K562 (cell line): ENCODE data around the gene PPM1M. TPM values are rescaled to one million over a fixed set of nuclear protein-coding genes. Genes with fewer than 3 reads are reported as not detected.
A peak's percentile ranks its signal among the peaks of the same experiment; 100 is the strongest.

Experiments
- ATAC-seq: fragments of 200-7000 bp; cut with Tn5 transposase; 3 replicates; pipeline ENCODE4 v1.9.1; 2020; ENCODE audit warnings: moderate library complexity
- BruUV-seq: library from RNA; stranded (reverse); fragments of 400-500 nt; replicated peaks from 2 replicates; lab custom pipeline; 2021; lab: Mats Ljungman, UMichigan
- CTCF ChIA-PET: fragments of 300-600 bp; formaldehyde crosslinking; extraction: SDS; loops from one replicate; lab custom pipeline; 2021; ENCODE audit warnings: low intra/inter-chr PET ratio; lab: Yijun Ruan, JAX
- POLR2A ChIA-PET: fragments of 300-600, 350-650 bp; sonication (Branson Sonifier 250); formaldehyde crosslinking; extraction: SDS; loops from one replicate; lab custom pipeline; 2021; ENCODE audit warnings: antibody characterized with exemption, inconsistent platforms; lab: Yijun Ruan, JAX
- DNase-seq, 4 experiments: peaks; one replicate each; pipeline versions ENCODE4 v3.0.0 to v3.0.0-alpha.2; 2011 to 2018; ENCODE audit warnings: low spot score in 3 of 4, mixed read lengths in 3 of 4; ENCODE audit errors: extremely low read depth in 1 of 4
- FAIRE-seq: peaks from 2 replicates; lab custom pipeline; 2011; peaks lifted over from hg19 to GRCh38; lab: Jason Lieb, UNC
- H2AFZ ChIP-seq: 2 replicates; pipeline ENCODE4 v1.6.0; 2011; ENCODE audit warnings: low read depth, low read length, control low read depth, inconsistent platforms
- H3K27ac ChIP-seq: fragments of 200-600 bp; 3 replicates; pipeline ENCODE4 v1.8.0; 2011; ENCODE audit warnings: low read depth, mild to moderate bottlenecking, control low read depth, inconsistent platforms, low read length, moderate library complexity, mixed read lengths; ENCODE audit errors: extremely low read depth
- H3K27me3 ChIP-seq, 2 experiments: fragments of 300-600 bp in 1 of 2; 2 replicates in 1 of 2; 3 replicates in 1 of 2; pipeline versions ENCODE4 v1.6.0 to v1.8.0; 2011; ENCODE audit warnings: inconsistent platforms in 2 of 2, low read length in 2 of 2, mild to moderate bottlenecking in 1 of 2, mixed read lengths in 1 of 2, moderate library complexity in 1 of 2; ENCODE audit not compliant: control insufficient read depth in 2 of 2, insufficient read depth in 2 of 2
- H3K36me3 ChIP-seq: fragments of 300-600 bp; 3 replicates; pipeline ENCODE4 v1.8.0; 2011; ENCODE audit warnings: mild to moderate bottlenecking, low read length, inconsistent platforms; ENCODE audit not compliant: control insufficient read depth, insufficient read depth
- H3K4me1 ChIP-seq, 2 experiments: fragments of 200-600 bp in 1 of 2; replicated peaks in 1 of 2; 2 replicates in 1 of 2; 3 replicates in 1 of 2; pipeline versions ENCODE4 v1.5.1 to v1.8.0; 2011; ENCODE audit warnings: inconsistent platforms in 2 of 2, low read length in 2 of 2, mild to moderate bottlenecking in 1 of 2, mixed read lengths in 1 of 2, moderate library complexity in 1 of 2; ENCODE audit not compliant: control insufficient read depth in 2 of 2, insufficient read depth in 2 of 2
- H3K4me2 ChIP-seq: 2 replicates; pipeline ENCODE4 v1.6.1; 2011; ENCODE audit warnings: low read length, control low read depth, inconsistent platforms, mixed read lengths; ENCODE audit not compliant: insufficient read depth
- H3K4me3 ChIP-seq: fragments of 200-600 bp; sonication (generic), shearing (Covaris generic); 2 replicates; pipeline ENCODE4 v1.5.1; 2016; ENCODE audit warnings: control low read depth, inconsistent platforms
- H3K79me2 ChIP-seq: fragments of 200-600 bp; 3 replicates; pipeline ENCODE4 v1.8.0; 2011; ENCODE audit warnings: low read length, inconsistent platforms; ENCODE audit not compliant: control insufficient read depth, insufficient read depth
- H3K9ac ChIP-seq, 2 experiments: 2 replicates each; pipeline versions ENCODE4 v1.6.0 to v1.6.1; 2011; ENCODE audit warnings: low read depth in 2 of 2, low read length in 2 of 2, control low read depth in 1 of 2, inconsistent platforms in 1 of 2, mild to moderate bottlenecking in 1 of 2, mixed read lengths in 1 of 2; ENCODE audit not compliant: insufficient read depth in 1 of 2
- H3K9me1 ChIP-seq: one replicate; pipeline ENCODE4 v1.6.0; 2011; ENCODE audit warnings: inconsistent platforms, mild to moderate bottlenecking, low read length, moderate library complexity; ENCODE audit not compliant: control insufficient read depth, insufficient read depth
- H3K9me3 ChIP-seq: replicated peaks from 2 replicates; pipeline ENCODE4 v1.5.1; 2011; ENCODE audit warnings: low read depth, low read length, inconsistent platforms; ENCODE audit not compliant: control insufficient read depth, insufficient read depth
- H4K20me1 ChIP-seq: replicated peaks from 2 replicates; pipeline ENCODE4 v1.6.1; 2011; ENCODE audit warnings: low read length, inconsistent platforms, mixed read lengths; ENCODE audit not compliant: control insufficient read depth, insufficient read depth
- ATF2 ChIP-seq: sonication (generic); formaldehyde crosslinking; IDR thresholded peaks from 2 replicates; pipeline ENCODE4 v1.8.1; 2022; ENCODE audit warnings: missing genetic modification reagents
- ZBTB33 ChIP-seq: sonication (generic); formaldehyde crosslinking; IDR thresholded peaks from 2 replicates; pipeline ENCODE4 v1.8.1; 2023; ENCODE audit warnings: mild to moderate bottlenecking, missing genetic modification reagents
- ZNF384 ChIP-seq: IDR thresholded peaks from 2 replicates; pipeline ENCODE4 v1.6.1; 2012; ENCODE audit warnings: low read depth, low read length, improper control_type of control experiment
- WGBS: fragments of 100-300 bp; shearing (Covaris generic); methylation state at CpG from one replicate; pipeline ENCODE4 v1.1.6; 2016; ENCODE audit warnings: low coverage, mixed read lengths; ENCODE audit not compliant: insufficient coverage; ENCODE audit errors: missing lambda C conversion rate; 5-methylcytosine and 5-hydroxymethylcytosine counted together
- in situ Hi-C: fragments of 300-500 bp; cut with MboI; formaldehyde crosslinking; loops from 4 replicates; pipeline ENCODE4 v1.15.0; 2018; ENCODE audit warnings: inconsistent platforms, mixed read lengths
- intact Hi-C: fragments of 100-400 bp; cut with micrococcal nuclease; formaldehyde crosslinking; loops from 2 replicates; pipeline ENCODE4 v1.14.2; 2022
- polyA plus RNA-seq, 8 experiments: library from polyadenylated mRNA; depleted of rRNA in 4 of 8; stranded (reverse) in 5 of 8; unstranded in 3 of 8; fragments of >200 nt; fragmentation: Nextera tagmentation in 2 of 8; fragmentation: Illumina TruSeq in 1 of 8; extraction: Ambion mirVana in 2 of 8; extraction: Trizol in 1 of 8; gene quantifications; 2 replicates each; pipeline versions ENCODE4 v1.2.1 to v1.2.3, GENCODE V29; 2011 to 2014; ENCODE audit warnings: inconsistent platforms in 1 of 8, missing spikeins in 1 of 8
- total RNA-seq, 7 experiments: library from RNA; depleted of rRNA in 6 of 7; stranded (reverse); fragments of >200 nt in 6 of 7; fragmentation: Illumina TruSeq in 2 of 7; extraction: Trizol in 2 of 7; gene quantifications; 2 replicates each; pipeline versions ENCODE4 v1.2.1 to v1.2.3, GENCODE V29; 2011 to 2021; ENCODE audit warnings: low replicate concordance in 1 of 7

Gene PPM1M
- total and polyA plus RNA-seq, 9 of the 15 experiments (the other 6 are each of a cell fraction or from before 2014, with no cell fraction given) = 1.4 to 9.2 (median 4.4) TPM

- H2AFZ ChIP-seq = no peak overlapping the region
- peak; percentile 40 for TF ChIP-seq ZNF384
- TF ChIP-seq ATF2 (CRISPR knock-in tag) = no peak
- TF ChIP-seq ZBTB33 (CRISPR knock-in tag) = peak; percentile 90
- H3K9ac ChIP-seq = no peak overlapping the region
- no TSS peak for BruUV-seq
- in situ Hi-C loops (no loop called here), intact Hi-C loops (no loop called here)
- peaks cover 72% of the 10 kb centered on the region for H3K79me2 ChIP-seq
- ChIA-PET POLR2A (no interaction called here), CTCF (interaction anchor here (0.6 kb wide), 1 partner anchor 264 kb away, joined by 3 read pairs; no protein-coding TSS in a partner anchor)
- no peaks in the 10 kb centered on the region for H3K4me1 ChIP-seq
- H3K4me2 ChIP-seq = no peak overlapping the region
- DNase-seq (no peak), FAIRE-seq (no peak), ATAC-seq (no peak)
- 0 out of 2 replicates have a peak, but pooled peaks cover 1% of the 10 kb centered on the region for H4K20me1 ChIP-seq
- H3K9me3 ChIP-seq = no peaks in the 10 kb centered on the region
- peaks cover 95% of the 10 kb centered on the region for H3K36me3 ChIP-seq
- H3K4me3 ChIP-seq = no peak overlapping the region
- no peaks in the 10 kb centered on the region for H3K27me3 ChIP-seq
- peaks cover 3% of the 10 kb centered on the region for H3K9me1 ChIP-seq
- WGBS = no CpG with 5 or more reads among the region's 6 CpGs
- no peak overlapping the region for H3K27ac ChIP-seq
These were observed 19.8 kb downstream of the PPM1M start for GRCh38 chr3:52265387-52265786.
